ENCODE measurements around the gene PTH. TPM values are rescaled to one million over a fixed set of nuclear protein-coding genes. Genes with fewer than 3 reads are reported as not detected.

The PTH gene
- total and polyA plus RNA-seq, 9 of the 15 experiments (the other 6 are each of a cell fraction or from before 2014, with no cell fraction given): not detected

- TF ChIP-seq ZBTB43 (CRISPR knock-in tag; IDR thresholded peaks at IDR 0.05): no peak
- no peak for TF ChIP-seq GTF3C2 (IDR thresholded peaks at IDR 0.05; ENCODE audit: borderline replicate concordance, extremely low read depth, insufficient read length)
- TF ChIP-seq ZFP30 (CRISPR knock-in tag; IDR thresholded peaks at IDR 0.05; ENCODE audit: borderline replicate concordance): no peak
- peak; percentile 87 for TF ChIP-seq POLR2H (tag; IDR thresholded peaks at IDR 0.05; ENCODE audit: low read depth)
- TF ChIP-seq SMAD1 (IDR thresholded peaks at IDR 0.05; ENCODE audit: low read depth, low read length, partially characterized antibody): peak; percentile 56
- TF ChIP-seq TEAD4 (IDR thresholded peaks at IDR 0.05; ENCODE audit: low read length): no peak
- TF ChIP-seq TEAD4 (CRISPR knock-in tag; IDR thresholded peaks at IDR 0.05; ENCODE audit: borderline replicate concordance): no peak
- peak; percentile 95 for TF ChIP-seq POLR2G (IDR thresholded peaks at IDR 0.05; ENCODE audit: low read depth, low read length)
- TF ChIP-seq, protein P1, sequence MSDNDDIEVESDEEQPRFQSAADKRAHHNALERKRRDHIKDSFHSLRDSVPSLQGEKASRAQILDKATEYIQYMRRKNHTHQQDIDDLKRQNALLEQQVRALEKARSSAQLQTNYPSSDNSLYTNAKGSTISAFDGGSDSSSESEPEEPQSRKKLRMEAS (CRISPR knock-in tag; IDR thresholded peaks at IDR 0.05): peak; percentile 82
- no peak for TF ChIP-seq MTA2 (IDR thresholded peaks at IDR 0.05; ENCODE audit: low read depth)
- no peak for TF ChIP-seq ZNF274 (IDR thresholded peaks at IDR 0.05; ENCODE audit: borderline replicate concordance, low read depth, low read length)
- no peak for TF ChIP-seq ZNF644 (tag; IDR thresholded peaks at IDR 0.05; ENCODE audit: low read depth)
- TF ChIP-seq, protein P2, sequence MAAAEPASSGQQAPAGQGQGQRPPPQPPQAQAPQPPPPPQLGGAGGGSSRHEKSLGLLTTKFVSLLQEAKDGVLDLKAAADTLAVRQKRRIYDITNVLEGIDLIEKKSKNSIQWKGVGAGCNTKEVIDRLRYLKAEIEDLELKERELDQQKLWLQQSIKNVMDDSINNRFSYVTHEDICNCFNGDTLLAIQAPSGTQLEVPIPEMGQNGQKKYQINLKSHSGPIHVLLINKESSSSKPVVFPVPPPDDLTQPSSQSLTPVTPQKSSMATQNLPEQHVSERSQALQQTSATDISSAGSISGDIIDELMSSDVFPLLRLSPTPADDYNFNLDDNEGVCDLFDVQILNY (CRISPR knock-in tag; IDR thresholded peaks at IDR 0.05): no peak
- TF ChIP-seq NR2C2 (CRISPR knock-in tag; IDR thresholded peaks at IDR 0.05): no peak
- TF ChIP-seq NR2C2 (tag; IDR thresholded peaks at IDR 0.05): peak; percentile 71
- no peak for TF ChIP-seq GTF2F1 (IDR thresholded peaks at IDR 0.05; ENCODE audit: low read depth, low read length)
- no peak for TF ChIP-seq ERF (CRISPR knock-in tag; IDR thresholded peaks at IDR 0.05)
- TF ChIP-seq NFIC (IDR thresholded peaks at IDR 0.05): peak; percentile 64
- no peak for TF ChIP-seq PCBP1 (IDR thresholded peaks at IDR 0.05; ENCODE audit: low read depth, low read length, poor library complexity, severe bottlenecking)
- TF ChIP-seq ZNF146 (CRISPR knock-in tag; IDR thresholded peaks at IDR 0.05; ENCODE audit: unreplicated experiment): no peak
These were observed 32.7 kb downstream of the PTH start, which contains the start of gene BTBD10 (continued) for GRCh38 chr11:13462901-13463778.

Data from K562 (cell line).